NCI-H1105 (cell line): ENCODE results near the gene LMF1.
"Not testable (repeated sequence)": the region's sequence is repeated elsewhere in the genome, so short reads cannot be mapped to it uniquely, and the experiment has no call there.

Experiments used
- DNase-seq: peaks from one replicate; lab custom pipeline; 2025; lab: John Stamatoyannopoulos, UW

The LMF1 gene

GRCh38 chr16:895371-895770 lies 75.4 kb downstream of the LMF1 start:
- DNase-seq = no peak

- DNase-seq = no peak
Measured at GRCh38 chr16:894841-895240, 75.9 kb downstream of the LMF1 start.

GRCh38 chr16:894136-894535 lies 76.6 kb downstream of the LMF1 start:
- no peak for DNase-seq

GRCh38 chr16:893360-893759 lies 77.4 kb downstream of the LMF1 start:
- no peak for DNase-seq

- DNase-seq = no peak
Measured at GRCh38 chr16:892536-893255, 78.1 kb downstream of the LMF1 start.

- no peak for DNase-seq
Measured at GRCh38 chr16:892006-892405, 78.8 kb downstream of the LMF1 start.

GRCh38 chr16:891353-891740 lies 79.4 kb downstream of the LMF1 start:
- DNase-seq = no peak

- DNase-seq = no peak
Measured at GRCh38 chr16:890716-891352, 80.0 kb downstream of the LMF1 start.

GRCh38 chr16:890217-890616 lies 80.6 kb downstream of the LMF1 start:
- no peak for DNase-seq

GRCh38 chr16:889586-889985 lies 81.2 kb downstream of the LMF1 start:
- DNase-seq = no peak

GRCh38 chr16:888901-889570 lies 81.7 kb downstream of the LMF1 start:
- DNase-seq = no peak

- not testable (repeated sequence) for DNase-seq
Measured at GRCh38 chr16:888456-888855, 82.3 kb downstream of the LMF1 start.

GRCh38 chr16:887846-888245 lies 82.9 kb downstream of the LMF1 start:
- DNase-seq = no peak

- no peak for DNase-seq
Measured at GRCh38 chr16:886802-887731, 83.7 kb downstream of the LMF1 start.

- no peak for DNase-seq
Measured at GRCh38 chr16:886084-886543, 84.7 kb downstream of the LMF1 start.

GRCh38 chr16:885391-885790 lies 85.4 kb downstream of the LMF1 start:
- DNase-seq = no peak

GRCh38 chr16:884232-884631 lies 86.6 kb downstream of the LMF1 start:
- no peak for DNase-seq

GRCh38 chr16:883781-884180 lies 87.0 kb downstream of the LMF1 start:
- no peak for DNase-seq

GRCh38 chr16:883340-883739 lies 87.4 kb downstream of the LMF1 start:
- no peak for DNase-seq

GRCh38 chr16:882671-883070 lies 88.1 kb downstream of the LMF1 start:
- not testable (repeated sequence) for DNase-seq

- DNase-seq = no peak
Measured at GRCh38 chr16:882256-882655, 88.5 kb downstream of the LMF1 start.
